GM19193 (cell line): Measurements from ENCODE around the gene SHISA8.

Source experiments
- POLR2A ChIP-seq: IDR thresholded peaks from 4 replicates; pipeline ENCODE4 v1.6.1; 2011; ENCODE audit not compliant: insufficient read depth, insufficient read length; ENCODE audit errors: extremely low read depth

Gene SHISA8

GRCh38 chr22:41920271-41920976 lies 5.5 kb upstream of the SHISA8 start:
- TF ChIP-seq POLR2A, result peak; percentile 53

GRCh38 chr22:41919357-41920224 lies 4.7 kb upstream of the SHISA8 start:
- TF ChIP-seq POLR2A, result peak; percentile 71

DNA sequence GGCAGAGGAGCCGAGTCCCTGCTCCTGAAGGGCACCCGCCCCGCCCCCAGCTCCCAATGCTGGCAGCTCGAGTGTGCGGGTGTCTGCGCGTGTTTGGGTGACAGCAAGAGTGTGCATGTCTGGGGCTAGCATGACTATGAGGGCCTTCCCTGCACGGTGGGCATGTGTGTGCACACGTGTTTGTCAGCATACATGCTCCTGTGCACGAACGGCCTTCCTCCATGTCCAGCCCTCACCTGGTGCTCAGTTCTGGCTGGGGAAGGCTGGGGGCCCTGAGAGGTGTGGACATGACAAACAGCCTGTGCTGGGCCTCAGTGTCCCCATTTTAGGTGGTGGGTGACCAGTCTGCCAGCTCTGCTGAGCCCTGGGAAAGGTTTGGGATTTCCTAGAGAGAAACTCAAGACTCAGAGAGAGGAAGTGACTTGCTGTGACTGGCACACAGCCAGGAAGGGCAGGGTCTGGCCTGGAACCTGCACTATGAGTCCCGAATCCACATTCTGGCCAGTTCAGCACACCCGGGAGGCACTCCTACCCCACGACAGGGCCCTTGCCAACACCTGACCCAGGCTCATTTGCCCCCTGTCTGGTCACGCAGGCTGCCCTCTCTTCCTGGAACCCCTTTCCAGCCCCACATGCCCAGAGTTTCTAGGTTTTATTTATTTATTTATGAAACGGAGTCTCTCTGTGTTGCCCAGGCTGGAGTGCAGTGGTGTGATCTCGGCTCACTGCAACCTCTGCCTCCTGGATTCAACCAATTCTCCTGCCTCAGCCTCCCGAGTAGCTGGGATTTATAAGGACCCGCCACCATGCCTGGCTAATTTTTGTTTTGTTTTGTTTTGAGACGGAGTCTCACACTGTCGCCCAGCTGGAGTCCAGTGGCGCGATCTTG lies 3.3 kb upstream of the SHISA8 start:
- no peak for TF ChIP-seq POLR2A

GRCh38 chr22:41917375-41917902 lies 2.6 kb upstream of the SHISA8 start:
- no peak for TF ChIP-seq POLR2A

DNA sequence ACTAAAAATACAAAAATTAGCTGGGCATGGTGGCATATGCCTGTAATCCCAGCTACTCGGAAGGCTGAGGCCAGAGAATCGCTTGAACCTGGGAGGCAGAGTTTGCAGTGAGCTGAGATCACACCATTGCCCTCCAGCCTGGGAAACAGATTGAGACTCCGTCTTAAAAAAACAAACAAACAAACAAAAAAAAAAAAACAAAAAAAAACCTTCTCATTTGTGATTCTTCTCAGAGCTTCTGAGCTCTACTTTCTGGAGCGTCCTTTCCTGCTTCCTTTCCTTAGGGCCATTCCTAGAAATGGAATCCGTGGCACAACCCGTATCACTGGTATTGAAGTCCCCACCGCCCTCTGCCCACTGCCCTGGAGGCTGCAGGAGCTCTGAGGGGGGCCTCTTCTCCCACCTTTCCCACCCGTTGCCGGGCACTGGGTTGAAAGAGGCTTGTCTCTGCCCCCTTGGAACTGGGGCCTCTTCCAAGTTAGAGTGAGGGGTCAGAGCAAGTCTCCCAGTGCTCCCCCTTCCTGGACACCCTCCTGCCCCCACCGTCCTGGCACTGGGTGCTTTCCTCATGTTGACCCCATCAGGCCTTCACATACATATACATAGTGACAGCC lies 2.0 kb upstream of the SHISA8 start:
- TF ChIP-seq POLR2A, result peak; percentile 13

GRCh38 chr22:41915786-41916493 lies 1.1 kb upstream of the SHISA8 start:
- peak; percentile 18 for TF ChIP-seq POLR2A

DNA sequence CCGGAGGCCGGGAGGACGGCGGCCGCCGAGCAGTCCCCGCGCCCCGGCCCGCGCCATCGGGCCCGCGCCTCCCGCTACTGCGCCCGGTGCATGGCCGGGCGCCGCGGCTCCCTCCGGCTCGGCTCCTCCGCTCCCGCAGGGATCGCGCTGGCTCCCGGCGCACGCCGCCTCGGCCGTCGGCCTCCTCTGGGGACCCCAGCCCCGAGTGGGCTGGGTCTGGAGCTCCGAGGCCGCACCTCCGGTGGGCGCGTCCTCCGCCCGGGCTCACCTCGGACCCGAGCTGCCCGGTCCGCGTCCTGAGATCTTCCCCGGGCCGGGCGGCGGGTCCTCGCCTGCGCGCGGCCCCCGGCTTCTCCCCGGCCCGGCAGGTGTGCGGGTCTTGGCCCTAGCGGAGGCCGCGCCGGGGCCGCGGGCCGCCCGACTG lies 251 bp downstream of the SHISA8 start:
- TF ChIP-seq POLR2A, result no peak

DNA sequence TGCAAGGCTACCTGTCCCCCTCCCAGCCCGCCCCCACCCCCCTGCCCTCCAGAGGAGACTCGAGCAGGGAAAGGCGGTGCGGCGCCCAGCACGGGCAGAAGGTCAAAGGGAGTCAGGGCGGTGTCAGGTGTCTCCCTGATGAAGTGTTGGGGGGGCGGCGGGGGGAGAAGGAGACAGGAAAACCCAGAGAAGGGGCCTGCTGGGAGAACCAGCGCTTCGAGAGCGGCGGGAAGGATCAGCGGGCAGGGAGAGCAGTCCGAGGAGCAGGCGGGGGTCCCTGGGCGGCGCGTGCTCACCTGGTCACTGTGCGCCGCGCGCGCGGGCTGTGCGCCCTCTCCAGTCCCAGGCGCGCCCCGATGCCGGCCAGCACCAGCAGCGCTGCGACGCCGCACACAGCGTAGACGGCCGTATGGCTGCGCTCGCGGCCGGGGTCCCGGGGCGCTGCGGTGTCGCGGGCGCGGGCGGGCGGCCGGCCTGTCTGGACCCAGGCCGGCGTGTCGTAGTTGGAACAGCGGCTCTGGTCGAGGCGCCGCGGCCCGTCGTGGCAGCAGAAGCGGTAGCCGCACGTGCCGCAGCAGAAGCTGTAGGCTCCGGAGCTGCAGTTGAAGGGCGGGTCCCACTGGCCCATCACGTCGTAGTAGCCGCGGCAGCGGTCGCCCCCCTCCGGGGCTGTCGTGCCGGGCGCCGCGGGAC lies 886 bp downstream of the SHISA8 start:
- no peak for TF ChIP-seq POLR2A

DNA sequence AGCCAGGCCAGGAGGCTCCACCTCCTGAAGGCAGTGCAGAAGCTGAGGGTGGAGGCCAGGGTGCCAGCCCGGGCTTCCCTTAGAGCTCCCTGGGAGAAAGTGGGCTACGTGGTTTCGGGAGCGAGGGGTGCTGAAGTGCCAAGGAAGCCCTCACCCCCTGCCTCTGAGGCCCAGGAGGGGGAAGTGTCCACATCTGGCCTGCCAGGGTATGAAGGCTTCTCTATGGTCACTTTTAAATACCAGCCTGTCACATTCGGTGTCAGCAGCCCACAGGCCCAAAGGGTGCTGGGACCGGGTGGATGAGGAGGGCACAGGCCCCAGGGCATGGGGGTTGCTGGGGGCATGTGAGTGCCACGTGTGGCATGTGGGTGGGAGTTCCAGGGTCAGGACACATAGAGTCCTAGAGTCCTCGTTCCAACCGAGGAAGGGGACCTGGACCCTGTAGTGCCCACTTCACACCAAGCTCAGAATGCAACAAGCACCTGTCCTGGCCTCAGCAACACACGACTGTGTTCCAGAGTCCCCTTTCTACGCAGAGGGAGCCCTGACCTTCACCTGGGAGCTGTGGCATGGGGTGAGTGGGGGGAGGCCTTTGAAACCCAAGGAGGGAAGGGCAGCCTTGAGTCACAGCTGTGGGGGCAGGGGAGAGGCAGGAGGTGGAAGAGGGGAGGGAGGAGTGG lies 1.7 kb downstream of the SHISA8 start:
- no peak for TF ChIP-seq POLR2A

- TF ChIP-seq POLR2A, result no peak
These were observed 2.4 kb downstream of the SHISA8 start for GRCh38 chr22:41912338-41913039.

DNA sequence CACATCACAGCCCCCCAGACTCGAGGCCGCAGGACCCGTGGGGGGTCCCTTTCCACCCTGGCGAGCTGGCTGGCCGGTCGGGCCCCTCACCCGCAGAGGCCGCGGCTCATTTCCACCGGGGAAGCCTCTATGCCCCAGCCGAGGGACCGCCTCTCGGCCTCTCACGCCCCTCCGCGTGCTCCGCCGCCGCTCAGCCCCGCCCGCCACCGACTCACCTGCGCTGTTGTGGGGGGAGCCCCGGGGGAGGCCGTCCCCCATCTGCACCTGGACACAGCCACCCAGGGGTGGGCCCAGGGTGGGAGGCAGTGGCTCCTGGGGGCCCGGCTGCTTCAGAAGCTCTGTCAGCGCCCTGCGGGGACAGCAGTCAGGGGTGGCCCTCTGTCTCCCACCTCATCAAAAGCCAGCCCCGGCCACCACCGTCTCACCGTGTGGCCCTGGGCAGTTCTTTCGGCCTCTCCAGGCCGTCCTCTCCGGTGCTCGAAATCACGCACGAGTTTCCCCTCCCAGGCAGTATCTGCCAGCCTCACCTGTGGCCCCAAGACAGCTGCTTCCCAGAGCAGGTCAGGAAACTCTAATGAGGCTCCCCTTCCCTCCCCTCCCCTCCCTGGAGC lies 3.8 kb downstream of the SHISA8 start:
- no peak for TF ChIP-seq POLR2A
